ENCODE results near the gene PEX11A. TPM values are rescaled to one million over a fixed set of nuclear protein-coding genes. Genes with fewer than 3 reads are reported as not detected.

Gene PEX11A
- total RNA-seq, 3 donors from 2014 or later = 42.3 to 64.2 (median 46.1) TPM

DNA sequence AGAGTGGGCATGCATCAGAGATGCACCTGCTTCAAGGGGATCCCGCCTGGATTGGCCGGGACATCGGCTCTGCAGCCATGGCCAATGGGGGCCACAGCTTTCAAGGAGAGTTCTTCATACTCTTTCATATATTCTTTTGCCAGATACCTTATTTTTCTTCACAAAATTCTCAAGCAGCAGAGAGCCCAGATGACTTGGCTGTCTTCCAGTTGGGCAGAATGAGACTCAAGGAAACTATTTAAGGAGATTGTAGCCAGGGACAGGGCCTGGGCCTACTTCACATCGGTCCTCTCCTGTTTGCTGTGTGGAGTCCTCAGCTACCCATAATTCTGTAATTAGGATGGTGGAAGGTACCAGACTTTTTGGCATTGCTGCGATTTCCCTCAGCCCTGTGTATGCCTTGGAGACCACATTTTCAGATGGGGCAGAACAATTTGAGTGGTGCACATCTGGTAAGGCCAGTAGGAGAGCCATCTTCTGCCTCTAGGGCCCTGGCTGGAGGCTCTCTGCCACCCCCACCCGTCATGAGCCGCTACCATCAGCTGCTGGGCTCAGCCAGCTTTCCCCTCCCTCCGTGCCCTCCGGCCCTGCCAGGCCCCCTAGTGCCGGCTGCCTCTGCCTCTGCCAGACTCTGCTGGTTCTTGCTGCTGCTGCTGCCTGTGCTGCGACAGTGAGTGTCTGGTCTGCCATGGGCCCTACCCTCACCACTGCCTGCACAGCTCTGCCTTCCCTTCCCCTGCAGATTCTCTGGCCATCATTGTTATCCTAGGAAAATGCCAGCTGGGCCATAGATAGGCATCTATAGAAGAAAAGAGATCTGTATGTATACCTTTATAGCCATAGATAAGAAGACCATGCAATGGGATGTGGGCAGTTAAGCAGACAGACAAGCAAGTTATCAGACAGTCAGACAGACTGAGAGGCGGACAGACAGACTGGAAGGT, 18.1 kb downstream of the PEX11A start:
- intact Hi-C loops (cut with DNase I; ENCODE audit: low total_unique reads) = loop anchor here (5.0 kb wide), 1 partner anchor 340 kb away; the partner anchor contains the start of gene POLG
- H3K4me1 ChIP-seq = no peaks in the 10 kb centered on the region
- no peak for DNase-seq (ENCODE audit: low spot score in 2 of 2)

DNA sequence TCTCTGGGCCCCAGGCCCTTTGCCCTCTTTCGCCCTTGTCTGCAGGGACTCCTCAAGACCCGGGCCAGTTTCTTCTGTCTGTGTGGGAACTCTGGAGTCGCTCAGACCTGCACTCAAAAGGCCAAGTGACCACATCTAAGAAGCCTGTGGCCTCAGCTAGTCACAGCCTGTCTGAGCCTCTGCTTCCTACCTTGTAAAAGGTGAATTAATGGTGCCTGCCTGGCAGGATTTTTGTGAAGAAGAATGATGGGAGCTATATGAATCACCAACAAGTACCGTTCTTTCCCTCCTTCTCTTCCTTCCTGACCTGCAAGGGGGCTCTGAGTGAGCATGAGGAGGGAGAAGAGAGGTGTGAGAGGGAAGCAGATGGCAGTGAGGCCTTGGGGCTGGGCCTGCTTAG, 18.9 kb downstream of the PEX11A start:
- DNase-seq (ENCODE audit: low spot score in 2 of 2) = no peak
- Histone ChIP-seq H3K27ac (peak overlapping the region in 1 of 2 donors; percentile 3), H3K36me3 (no peaks in the 10 kb centered on the region), H3K4me3 (no peak overlapping the region), H3K9me3 (no peaks in the 10 kb centered on the region), H3K4me1 (no peaks in the 10 kb centered on the region), H3K27me3 (no peaks in the 10 kb centered on the region)
- intact Hi-C loops (cut with DNase I; ENCODE audit: low total_unique reads) = loop anchor here (5.0 kb wide), 1 partner anchor 339 kb away; the partner anchor contains the start of gene POLG
- TF ChIP-seq POLR2AphosphoS5 (IDR thresholded peaks at IDR 0.05) (no peak), POLR2A (IDR thresholded peaks at IDR 0.05) (no peak)
- TF ChIP-seq, protein P1, sequence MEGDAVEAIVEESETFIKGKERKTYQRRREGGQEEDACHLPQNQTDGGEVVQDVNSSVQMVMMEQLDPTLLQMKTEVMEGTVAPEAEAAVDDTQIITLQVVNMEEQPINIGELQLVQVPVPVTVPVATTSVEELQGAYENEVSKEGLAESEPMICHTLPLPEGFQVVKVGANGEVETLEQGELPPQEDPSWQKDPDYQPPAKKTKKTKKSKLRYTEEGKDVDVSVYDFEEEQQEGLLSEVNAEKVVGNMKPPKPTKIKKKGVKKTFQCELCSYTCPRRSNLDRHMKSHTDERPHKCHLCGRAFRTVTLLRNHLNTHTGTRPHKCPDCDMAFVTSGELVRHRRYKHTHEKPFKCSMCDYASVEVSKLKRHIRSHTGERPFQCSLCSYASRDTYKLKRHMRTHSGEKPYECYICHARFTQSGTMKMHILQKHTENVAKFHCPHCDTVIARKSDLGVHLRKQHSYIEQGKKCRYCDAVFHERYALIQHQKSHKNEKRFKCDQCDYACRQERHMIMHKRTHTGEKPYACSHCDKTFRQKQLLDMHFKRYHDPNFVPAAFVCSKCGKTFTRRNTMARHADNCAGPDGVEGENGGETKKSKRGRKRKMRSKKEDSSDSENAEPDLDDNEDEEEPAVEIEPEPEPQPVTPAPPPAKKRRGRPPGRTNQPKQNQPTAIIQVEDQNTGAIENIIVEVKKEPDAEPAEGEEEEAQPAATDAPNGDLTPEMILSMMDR (IDR thresholded peaks at IDR 0.05) = no peak

More for the DNA sequence above, 18.1 kb downstream of the PEX11A start:
- no peaks in the 10 kb centered on the region for H3K36me3 ChIP-seq
- no peaks in the 10 kb centered on the region for H3K27me3 ChIP-seq
- H3K4me3 ChIP-seq = no peak overlapping the region
- TF ChIP-seq POLR2AphosphoS5 (IDR thresholded peaks at IDR 0.05) (no peak), POLR2A (IDR thresholded peaks at IDR 0.05) (no peak)
- TF ChIP-seq, protein P1 (IDR thresholded peaks at IDR 0.05) = no peak
- H3K27ac ChIP-seq = peak overlapping the region in 1 of 2 donors; percentile 63
- H3K9me3 ChIP-seq = no peaks in the 10 kb centered on the region

DNA sequence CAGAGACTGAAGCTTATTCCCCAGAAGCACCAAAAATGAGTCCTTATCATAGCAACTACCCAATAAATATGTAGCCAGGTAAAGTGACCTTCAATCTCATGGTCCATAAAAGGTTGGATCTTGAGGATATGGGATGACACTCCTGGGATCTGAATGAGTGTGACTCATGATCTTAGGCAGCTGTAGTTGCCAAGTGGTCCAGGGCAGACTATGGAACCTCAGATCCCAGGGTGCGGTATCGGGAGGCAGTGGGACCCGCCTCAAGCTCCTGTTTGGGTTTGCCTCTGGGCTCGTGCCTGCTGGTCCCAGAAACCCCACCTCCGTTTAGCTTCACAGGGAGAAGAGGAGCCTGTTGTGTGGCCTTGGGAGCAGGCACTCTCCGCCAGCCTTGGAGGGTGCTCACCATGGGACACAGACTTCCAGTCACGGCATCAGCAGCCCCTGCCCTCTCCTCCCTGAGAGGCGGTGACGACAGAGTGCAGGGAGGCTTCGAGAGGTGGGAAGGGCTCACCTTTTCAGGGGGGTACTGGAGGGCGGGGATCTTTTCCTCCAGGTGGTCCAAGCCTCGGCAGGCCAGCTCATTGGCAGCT, 19.5 kb downstream of the PEX11A start:
- TF ChIP-seq POLR2AphosphoS5 (IDR thresholded peaks at IDR 0.05) (no peak), POLR2A (IDR thresholded peaks at IDR 0.05) (no peak)
- TF ChIP-seq, protein P1 (IDR thresholded peaks at IDR 0.05) = no peak
- H3K4me3 ChIP-seq = no peak overlapping the region
- no peaks in the 10 kb centered on the region for H3K4me1 ChIP-seq
- no peak for DNase-seq (ENCODE audit: low spot score in 2 of 2)
- intact Hi-C loops (cut with DNase I; ENCODE audit: low total_unique reads) = loop anchor here (5.0 kb wide), 1 partner anchor 339 kb away; the partner anchor contains the start of gene POLG
- no peaks in the 10 kb centered on the region for H3K36me3 ChIP-seq
- peak overlapping the region in 1 of 2 donors; percentile 3 for H3K27ac ChIP-seq
- no peaks in the 10 kb centered on the region for H3K9me3 ChIP-seq
- H3K27me3 ChIP-seq = no peaks in the 10 kb centered on the region

DNA sequence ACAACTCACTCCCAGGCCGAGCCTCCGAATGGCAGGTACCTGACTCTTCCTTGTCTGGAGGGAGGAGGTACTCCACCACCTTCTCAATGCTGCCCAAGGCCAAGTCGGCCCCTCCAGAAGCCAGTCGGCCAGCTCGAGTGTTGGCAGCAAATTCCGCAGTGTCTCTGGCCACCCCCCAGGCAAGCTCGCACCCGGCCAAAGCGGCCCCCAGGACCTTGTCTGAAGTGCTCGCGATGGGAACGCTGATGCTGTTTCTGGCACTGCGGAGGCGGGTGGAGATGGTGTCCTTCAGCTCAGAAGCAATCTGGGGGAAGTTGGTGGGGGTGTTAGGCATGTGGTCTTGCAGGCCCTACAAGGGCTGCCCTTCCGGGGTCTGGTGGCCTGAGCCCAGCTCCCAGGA, 20.6 kb downstream of the PEX11A start:
- DNase-seq (ENCODE audit: low spot score in 2 of 2) = no peak
- Histone ChIP-seq H3K27me3 (no peaks in the 10 kb centered on the region), H3K36me3 (no peaks in the 10 kb centered on the region), H3K27ac (no peak overlapping the region), H3K9me3 (no peaks in the 10 kb centered on the region), H3K4me1 (no peaks in the 10 kb centered on the region), H3K4me3 (no peak overlapping the region)
- intact Hi-C loops (cut with DNase I; ENCODE audit: low total_unique reads) = loop anchor here (5.0 kb wide), 1 partner anchor 338 kb away; the partner anchor contains the start of gene POLG
- TF ChIP-seq, protein P1 (IDR thresholded peaks at IDR 0.05) = no peak
- TF ChIP-seq POLR2AphosphoS5 (IDR thresholded peaks at IDR 0.05) = no peak
- TF ChIP-seq POLR2A (IDR thresholded peaks at IDR 0.05) = no peak

All from breast epithelium (tissue), 4 donors.